GM18868 (cell line): ENCODE measurements around the gene CAPZB.
"Not testable (repeated sequence)": the region's sequence is repeated elsewhere in the genome, so short reads cannot be mapped to it uniquely, and the experiment has no call there.

ENCODE experiments used
- ATAC-seq: cut with Tn5 transposase; IDR thresholded peaks from one replicate; pipeline ENCODE4 v1.9.1; 2021; ENCODE audit warnings: mild to moderate bottlenecking, moderate library complexity; ENCODE audit not compliant: unreplicated experiment

The CAPZB gene

DNA sequence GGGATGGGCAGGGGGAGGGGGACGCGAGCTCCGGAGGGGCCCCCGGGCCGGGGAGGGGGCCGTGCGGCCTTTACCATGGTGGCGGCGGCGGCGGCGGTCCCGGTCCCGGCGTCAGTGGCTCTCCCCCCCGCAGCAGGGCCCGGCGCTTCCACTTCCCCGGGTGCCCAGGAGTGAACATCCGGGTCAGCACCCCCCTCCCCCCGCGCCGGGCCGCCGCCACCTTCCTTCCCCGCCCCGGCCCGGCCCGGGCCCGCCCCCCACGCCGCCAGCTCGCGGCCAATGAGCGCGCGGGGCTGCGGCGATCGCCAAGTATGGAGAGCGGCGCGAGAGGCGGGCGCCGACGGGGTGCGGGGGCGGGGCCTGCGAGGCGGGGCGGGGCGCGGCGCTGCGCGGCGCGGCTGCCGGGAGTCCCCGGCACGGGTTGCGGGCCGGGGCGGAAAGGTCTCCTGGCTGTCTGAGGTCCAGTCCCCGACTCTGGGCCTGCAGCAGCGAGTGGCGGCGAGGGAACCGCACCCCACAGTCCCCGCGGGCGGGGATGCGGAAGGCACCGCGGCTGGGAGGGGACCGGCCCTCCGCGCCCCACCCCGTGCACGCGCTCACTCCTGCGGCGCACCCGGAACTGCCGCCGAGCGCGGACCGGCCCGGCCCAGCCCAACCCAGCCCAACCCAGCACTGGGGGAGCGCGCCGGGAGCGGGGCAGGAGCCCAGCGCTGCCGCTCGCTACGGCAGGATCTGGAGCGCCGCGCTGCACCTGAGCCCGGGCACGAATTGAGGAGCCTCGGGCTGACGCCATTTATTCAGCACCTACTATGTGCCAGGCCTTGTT, at the start of gene CAPZB:
Gene CAPZB, minus strand, starts transcription at position 178 of the 826 bp plus-strand sequence. Its CDS starts 101 bp downstream, at position 77.
- ATAC-seq: peak; percentile 83

DNA sequence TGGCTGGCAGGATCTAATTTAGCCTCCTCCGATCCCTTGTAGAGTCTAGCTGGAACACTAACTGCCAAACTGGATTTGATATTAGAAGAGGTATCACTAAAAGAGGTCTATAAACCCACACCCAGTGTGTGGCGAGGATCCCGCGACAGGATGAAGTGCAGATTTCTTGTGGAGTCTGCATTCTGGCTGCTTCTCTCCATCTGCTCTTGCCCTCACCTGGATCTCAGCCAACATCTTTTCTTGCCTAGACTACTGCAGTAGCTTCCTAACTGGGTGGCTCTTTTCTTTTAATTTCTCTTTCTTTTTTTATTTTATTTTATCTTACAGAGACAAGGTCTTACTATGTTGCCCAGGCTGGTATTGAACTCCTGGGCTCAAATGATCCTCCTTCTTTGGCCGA, 48.9 kb upstream of the CAPZB start:
- ATAC-seq: no peak

DNA sequence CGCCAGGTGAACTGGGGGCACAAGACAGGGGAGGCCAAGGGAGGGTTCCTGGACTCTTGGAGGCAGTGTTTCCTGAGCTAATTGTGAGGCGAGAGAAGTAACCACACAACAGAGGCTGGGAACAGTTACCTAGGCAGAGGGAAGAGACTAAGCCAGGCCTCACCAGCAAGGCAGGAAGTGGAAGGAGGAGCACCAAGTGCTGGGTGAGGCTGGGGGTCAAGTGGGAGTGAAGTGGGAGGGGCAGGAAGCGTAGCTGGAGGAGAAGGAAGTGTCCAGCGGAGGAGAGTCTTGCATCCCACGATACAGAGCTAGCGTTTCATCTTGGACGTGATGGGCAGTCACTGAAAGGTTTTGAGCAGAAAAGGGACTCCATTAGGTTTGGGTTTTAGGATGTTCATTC, 48.3 kb upstream of the CAPZB start:
- ATAC-seq: no peak

DNA sequence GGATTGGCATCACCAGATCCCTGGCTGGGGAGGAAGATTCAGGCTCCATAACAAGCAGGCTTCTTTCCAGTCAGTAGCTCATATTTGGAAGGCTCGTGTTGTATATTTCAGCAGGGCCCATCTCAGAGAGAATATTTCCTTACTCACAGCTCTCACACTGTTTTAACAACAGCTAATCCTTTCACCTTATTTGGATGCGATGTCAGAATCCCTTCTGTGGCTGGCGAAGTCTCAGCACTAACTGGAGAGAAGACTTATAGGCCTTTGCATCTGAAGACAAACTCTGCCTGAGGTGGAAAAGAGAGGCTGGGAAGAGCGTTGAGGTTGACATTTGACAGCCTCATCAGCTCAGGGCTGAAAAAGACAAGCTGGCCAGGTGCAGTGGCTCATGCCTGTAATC, 47.2 kb upstream of the CAPZB start:
- ATAC-seq: no peak

DNA sequence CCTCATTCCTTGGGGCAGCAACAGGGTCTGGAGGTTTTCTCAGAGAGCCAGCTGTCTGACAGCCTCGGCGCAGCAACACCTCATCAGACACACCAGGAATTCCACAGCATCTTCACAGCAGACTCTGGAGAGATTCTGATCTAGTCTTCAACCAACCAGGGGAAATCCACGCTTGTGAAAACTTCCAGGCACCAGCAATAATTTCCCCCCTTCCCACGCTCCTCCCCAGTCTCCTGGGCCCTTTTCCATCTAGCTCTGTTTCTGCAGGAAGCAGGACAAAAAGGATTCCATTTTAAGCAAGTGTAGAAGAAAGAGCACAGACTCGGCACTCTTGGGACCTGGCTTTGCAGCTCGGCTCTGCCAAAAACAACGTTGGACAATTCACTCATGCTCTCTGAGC, 44.3 kb upstream of the CAPZB start:
- no peak for ATAC-seq

DNA sequence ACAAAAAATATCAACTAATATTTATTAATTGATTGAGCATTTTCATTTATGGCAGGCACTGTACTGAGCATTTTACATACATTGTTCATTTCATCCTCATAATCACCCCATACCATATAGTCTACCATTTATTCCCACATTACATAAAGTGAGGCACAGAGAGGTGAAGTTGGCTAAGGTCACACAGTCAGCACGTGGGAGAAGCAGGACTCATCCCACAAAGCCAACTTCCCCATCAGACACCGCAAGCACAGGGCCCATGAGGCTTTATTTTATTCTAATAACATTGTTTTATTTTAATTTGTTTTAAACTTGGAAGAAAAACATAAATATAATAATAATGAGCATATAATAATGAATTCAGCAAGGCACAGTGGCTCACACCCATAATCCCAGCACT, 43.1 kb upstream of the CAPZB start:
- ATAC-seq: no peak

DNA sequence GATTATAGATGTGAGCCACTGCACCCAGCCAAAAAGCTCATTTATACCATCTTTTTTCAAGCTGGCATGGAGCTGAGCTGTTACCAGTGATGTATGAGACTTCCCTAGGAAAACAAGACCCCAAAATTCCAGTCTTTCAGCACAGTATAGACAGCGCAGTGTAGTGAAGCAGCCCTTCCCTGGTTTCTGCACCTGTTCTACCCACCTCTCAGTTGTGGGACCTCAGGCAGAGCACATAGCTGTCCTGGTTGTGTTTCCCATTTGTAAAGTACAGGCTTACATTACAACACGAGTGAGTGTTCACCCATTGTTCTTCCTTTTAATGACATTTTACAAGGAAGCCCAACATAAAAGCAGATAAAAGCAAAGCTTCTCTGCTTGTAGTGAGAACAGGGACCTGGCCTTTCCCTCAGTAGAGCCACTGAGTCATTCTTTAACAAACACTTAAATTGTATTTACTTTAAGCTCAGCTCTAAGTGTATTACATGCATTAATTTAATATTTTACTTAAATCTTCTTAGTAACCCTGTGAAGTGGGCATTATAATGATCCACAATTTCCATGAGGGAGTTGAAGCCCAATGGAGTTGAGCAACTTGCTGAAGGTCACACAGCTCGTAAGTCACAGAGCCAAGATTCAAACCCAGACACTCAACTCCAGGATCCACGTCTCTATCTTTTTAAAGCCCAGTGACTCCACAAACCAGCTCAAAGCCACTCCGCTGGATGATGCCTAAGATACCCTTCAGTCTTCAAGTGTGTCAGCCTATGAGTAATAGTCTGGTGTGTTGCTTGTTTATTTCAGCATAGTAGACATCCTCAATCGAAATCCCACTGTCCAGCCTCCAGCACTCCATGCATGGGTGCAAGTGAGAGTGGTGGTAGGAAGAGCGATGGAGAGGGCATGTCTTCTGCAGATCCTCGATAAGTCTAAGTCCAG, 40.5 kb upstream of the CAPZB start:
- no peak for ATAC-seq

DNA sequence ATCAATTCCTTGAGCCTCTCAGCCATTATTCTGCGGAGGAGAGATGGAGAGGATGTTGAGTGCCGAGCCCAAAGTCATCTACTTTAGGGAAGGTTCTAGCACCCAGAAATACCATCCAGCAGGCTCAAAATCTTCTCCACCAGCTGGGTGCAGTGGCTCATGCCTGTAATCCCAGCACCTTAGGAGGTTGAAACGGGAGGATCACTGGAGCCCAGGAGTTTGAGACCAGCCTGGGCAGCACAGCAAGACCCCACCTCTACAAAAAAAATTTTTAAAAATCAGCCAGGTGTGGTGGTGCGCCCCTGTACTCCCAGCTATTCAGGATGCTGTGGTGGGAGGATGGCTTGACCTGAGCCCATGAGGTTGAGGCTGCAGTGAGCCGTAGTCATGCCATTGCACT, 39.5 kb upstream of the CAPZB start:
- ATAC-seq: no peak

DNA sequence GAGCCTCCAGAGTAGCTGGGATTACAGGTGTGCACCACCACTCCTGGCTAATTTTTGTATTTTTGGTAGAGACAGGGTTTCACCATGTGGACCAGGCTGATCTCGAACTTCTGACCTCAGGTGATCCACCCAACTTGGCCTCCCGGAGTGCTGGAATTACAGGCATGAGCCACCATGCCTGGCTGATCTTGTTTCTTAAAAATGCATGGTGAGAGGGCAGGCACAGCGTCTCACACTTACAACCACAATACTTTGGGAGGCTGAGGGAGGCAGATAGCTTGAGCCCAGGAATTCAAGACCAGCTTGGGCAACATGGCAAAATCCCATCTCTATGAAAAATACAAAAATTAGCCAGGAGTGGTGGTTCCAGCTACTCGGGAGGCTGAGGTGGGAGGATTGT, 37.2 kb upstream of the CAPZB start:
- not testable (repeated sequence) for ATAC-seq

DNA sequence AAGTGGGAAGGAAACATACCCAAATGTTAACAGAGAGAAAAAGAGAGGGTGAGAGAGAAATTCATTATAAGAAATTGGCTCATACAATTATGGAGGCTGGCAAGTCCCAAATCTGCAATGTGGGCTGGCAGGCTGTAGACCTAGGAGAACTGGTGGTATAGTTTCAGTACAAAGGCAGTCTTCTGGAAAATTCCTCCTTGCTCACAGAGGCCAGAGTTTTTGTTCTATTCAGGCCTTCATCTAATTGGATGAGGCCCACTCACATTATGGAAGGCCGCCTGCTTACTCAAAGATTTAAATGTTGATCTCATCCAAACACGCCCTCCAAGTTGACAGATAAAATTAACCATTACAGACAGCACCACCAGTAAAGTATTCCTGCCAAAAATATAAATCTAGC, 36.1 kb upstream of the CAPZB start:
- no peak for ATAC-seq

DNA sequence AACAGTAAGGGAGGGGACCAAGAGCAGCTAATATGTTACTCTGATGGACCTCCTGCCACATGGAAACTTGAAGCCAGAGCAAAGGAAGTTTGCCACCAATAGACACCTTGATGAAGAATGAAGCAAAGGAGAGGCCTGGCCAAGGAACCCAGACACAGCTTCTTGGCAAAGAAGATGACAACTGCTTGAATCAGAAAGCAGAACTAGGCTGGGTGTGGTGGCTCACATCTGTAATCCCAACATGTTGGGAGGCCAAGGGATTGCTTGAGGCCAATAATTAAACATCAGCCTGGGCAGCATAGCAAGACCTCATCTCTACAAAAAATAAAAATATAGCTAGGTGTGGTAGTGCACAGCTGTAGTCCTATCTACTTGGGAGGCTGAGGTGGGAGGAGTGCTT, 31.7 kb upstream of the CAPZB start:
- no peak for ATAC-seq

DNA sequence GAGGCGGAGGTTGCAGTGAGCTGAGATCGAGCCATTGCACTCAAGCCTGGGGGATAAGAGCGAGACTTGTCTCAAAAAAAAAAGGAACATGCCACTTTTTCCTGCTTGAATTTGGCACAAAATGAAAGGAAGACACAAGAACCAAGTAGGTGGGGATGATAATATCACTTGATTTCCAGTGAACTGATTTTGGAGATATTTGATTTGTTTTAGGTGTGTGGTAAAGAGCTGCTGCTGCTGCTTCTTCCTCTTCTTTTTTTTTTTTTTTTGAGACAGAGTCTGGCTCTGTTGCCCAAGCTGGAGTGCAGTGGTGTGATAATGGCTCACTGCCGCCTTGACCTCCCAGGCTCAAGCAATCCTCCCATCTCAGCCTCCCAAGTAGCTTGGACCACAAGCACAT, 29.9 kb upstream of the CAPZB start:
- ATAC-seq: no peak

DNA sequence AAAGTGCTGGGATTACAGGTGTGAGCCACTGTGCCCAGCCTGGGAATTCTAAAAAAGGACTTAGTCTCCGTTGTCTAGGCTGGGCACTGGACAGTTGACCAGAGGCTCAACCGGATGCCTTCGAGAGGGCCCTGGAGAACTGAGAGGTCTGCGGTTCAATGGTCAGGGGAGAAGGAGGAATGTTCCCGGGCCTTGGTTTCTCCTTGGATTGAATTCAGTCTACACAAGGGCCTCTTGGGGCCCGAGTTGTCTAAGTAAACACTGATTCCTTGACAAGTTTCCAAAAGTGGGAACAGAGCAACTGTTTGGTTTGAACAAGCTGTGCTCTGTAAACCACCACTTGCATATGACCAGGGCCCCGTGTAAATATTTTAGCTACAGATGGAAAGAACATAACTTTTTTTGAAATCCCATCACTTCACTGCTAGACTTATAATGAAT, 29.1 kb upstream of the CAPZB start:
- ATAC-seq: no peak

DNA sequence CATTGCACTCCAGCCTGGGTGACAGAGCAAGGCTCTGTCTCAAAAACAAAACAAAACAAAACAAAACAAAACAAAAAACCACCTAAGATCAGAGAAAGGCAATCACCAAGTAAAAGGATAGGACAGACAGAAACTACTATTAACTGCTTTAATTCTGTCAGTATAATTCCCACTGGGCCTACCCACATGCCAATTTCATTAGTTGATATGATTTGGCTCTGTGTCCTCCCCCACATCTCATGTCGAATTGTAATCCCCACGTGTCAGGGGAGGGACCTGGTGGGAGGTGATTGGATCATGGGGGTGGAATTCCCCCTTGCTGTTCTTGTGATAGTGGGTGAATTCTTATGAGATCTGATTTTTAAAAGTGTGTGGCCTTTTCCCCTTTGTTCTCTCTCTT, 27.2 kb upstream of the CAPZB start:
- ATAC-seq: no peak

DNA sequence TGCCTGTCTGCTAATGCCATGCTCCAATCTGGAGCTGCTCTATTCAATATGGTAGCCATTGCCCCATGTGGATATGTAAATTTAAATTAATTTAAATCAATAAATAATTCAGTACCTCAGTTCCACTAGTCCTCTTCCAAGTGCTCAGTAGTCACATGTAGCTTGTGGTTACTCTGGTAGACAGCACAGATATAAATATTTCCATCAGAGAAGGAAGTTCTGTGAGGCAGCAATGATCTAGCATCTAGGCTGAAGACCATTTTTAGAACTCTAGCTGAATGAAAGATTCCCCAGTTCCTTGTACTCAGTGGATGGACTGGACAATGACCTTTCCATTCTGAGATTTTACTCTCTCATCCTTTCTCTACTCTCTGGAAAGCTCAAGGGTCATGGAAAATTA, 25.8 kb upstream of the CAPZB start:
- ATAC-seq: no peak

DNA sequence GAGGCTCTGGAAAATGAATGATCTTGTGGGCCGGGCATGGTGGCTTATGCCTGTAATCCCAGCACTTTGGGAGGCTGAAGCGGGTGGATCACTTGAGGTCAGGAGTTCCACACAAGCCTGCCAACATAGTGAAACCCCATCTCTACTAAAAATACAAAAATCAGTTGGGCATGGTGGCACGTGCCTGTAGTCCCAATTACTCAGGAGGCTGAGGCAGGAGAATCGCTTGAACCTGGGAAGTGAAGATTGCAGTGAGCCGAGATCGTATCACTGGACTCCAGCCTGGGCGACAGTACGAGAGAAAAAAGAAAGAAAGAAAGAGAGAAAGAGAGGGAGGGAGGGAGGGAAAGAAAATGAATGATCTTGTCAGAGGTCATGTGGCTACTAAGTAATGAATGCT, 24.3 kb upstream of the CAPZB start:
- ATAC-seq: not testable (repeated sequence)

DNA sequence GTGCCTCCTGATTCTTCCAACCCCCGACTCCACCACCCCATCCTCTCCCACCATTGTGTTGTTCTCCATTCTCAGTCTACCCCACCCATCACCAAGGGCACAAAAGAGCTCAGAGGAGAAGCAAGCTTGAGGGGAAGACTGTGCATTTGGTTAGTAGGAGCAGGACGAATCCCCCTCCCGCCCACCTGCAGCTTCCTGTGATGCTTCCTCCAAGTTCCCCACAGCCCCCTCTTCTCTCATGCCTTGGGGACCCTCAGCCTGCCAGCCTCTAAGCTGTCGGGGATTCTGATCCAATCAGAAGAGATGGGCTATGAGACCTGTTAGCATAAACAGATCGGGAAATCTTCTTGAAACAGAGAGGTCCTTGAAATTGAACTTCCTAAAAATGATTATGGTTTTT, 22.2 kb upstream of the CAPZB start:
- no peak for ATAC-seq

DNA sequence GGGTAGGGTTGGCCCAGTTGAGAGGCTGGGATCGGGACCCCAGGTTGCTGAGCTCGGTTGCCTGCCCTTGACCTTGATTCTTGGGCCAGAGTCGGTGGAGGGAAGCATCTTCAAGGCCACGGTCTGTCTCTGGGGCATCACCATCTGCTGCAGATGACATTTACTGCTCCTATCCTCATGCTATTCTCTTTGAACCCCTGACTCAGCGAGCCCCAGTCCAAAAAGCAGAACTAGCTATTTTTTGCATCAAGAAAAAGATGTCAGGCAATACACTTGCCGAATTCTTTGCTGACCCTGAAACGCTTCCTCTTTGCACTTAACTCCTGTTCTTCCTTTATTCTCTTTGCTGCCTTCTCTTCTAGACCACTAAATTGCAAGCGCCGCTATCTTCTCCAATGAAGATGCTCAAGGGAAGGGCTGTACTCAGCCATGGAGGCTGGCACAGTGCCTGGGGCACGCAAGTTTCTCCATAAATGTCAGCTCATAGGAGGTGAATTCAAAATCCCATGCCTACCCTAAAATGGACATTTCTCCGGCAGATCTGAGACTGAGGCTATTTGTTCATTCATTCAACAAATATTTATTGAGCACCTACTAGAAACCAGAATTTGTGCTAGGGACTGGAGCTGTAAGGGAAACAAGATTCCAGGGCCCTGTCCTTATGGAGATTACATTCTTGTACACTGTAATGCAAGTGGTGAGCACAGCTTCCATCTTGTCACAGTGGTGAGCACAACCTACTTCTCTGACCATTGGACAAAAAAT, 20.5 kb upstream of the CAPZB start:
- ATAC-seq: no peak

DNA sequence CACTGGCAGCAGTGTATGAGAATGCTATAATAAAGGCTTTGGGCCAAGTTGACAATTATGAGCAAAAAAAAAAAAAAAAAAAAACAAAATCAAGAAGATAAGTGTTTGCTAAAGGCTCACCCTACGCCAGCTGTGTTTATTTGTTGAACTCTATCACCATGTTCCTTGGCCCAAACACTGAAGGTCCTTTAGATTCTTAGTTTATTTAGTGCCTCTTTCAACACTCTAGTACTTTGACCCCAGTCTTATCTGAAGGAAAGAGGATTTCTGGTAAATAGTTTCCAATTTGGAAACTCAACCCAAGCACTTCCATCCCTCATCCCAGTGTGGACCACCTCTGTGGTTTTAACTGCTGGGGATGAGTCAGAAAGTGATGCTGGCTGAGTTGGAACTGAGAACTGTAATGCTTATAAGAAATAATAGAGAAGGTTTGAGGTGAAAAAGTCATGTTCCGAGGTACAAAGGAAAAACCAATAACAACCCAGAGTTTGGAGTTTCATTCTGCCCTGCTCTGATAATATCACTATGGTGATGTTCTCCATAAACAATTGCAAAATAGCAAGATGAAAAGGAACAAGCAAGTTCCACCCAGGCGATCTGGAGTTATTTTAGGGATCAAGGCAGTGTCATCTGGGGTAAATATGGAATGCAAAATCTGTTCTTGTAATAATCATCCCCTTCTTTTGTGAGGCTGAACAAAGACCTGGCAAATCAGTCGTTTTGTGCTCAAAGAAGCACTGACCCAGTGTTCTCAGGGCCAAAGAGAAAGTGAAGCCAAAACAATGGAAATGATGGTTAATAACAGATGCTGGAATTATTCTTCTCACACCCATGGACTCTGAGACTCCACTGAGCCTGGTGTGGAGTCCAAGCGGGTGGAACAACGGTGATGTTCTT, 19.7 kb upstream of the CAPZB start:
- ATAC-seq: no peak

DNA sequence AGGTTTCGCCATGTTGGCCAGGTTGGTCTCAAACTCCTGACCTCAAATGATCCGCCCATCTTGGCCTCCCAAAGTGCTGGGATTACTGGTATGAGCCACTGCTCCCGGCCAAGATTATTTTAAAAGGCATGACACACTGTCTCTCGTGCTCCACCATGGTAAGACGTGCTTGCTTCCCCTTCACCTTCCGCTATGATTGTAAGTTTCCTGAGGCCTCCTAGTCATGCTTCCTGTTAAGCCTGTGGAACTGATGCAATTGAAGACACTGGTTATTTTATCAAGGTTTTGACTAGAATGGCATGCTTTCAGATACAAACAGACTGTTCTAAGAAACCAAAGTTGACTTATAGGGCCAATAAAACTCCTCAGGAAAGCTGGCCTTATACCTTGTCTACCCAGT, 16.9 kb upstream of the CAPZB start:
- not testable (repeated sequence) for ATAC-seq
